ENCODE measurements around the gene A3GALT2. TPM values are rescaled to one million over a fixed set of nuclear protein-coding genes. Genes with fewer than 3 reads are reported as not detected.

A3GALT2 gene
- total and polyA plus RNA-seq, 9 of the 15 experiments (the other 6 are each of a cell fraction or from before 2014, with no cell fraction given) = not detected

DNA sequence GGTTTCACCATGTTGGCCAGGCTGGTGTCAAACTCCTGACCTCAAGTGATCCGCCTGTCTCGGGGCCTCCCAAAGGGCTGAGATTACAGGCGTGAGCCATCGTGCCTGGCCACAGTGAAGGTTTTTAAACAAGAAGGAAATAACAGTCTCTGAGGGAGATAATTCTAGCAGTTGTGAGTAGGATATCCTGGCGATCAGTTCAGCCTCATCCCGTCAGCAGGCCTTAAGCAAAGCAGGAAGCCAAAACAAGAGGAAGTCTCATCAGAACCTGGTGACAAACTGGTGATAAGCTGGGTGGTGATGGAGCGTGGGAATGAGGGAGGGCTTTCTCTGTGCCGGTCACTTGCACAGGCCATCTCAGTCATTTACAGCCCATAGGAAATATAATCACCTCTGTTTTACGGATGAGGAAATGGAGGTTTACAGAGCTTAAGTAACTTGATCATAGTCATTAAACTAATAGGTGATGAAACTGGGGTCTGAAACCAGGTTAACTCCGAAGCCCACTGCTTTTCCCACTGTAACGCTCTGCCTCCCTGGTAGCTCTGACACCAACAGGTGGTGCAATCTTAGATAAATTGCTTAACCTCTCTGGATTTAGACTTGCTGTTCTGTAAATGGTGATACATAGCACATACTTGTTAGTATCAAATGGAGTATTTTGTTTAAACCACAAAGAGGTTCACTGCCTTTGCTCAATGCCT, 40.8 kb upstream of the A3GALT2 start:
- no TSS peak for BruUV-seq (replicated peaks)
- no peak overlapping the region for H3K9ac ChIP-seq (ENCODE audit: insufficient read depth in 1 of 2, low read depth in 2 of 2, low read length in 2 of 2)
- 15% methylated on average over 11 of the region's 11 CpGs for WGBS (ENCODE audit: insufficient coverage, low coverage, missing lambda C conversion rate)
- in situ Hi-C loops (cut with MboI) (no loop called here), intact Hi-C loops (cut with micrococcal nuclease) (loop anchor here (10.0 kb wide), 1 partner anchor 227 kb away; no protein-coding TSS in a partner anchor)
- ATAC-seq (peak; percentile 89), DNase-seq (ENCODE audit: extremely low read depth in 1 of 4, low spot score in 3 of 4) (peak in 2 of 4 experiments; percentile 68 to 78), FAIRE-seq (peak; percentile 85)
- H3K9me3 ChIP-seq (replicated peaks; ENCODE audit: control insufficient read depth, insufficient read depth, low read depth, low read length) = no peaks in the 10 kb centered on the region
- H3K4me2 ChIP-seq (ENCODE audit: insufficient read depth, low read length) = no peak overlapping the region
- peaks cover 14% of the 10 kb centered on the region for H4K20me1 ChIP-seq (replicated peaks; ENCODE audit: control insufficient read depth, insufficient read depth, low read length)
- no peak overlapping the region for H3K27ac ChIP-seq (ENCODE audit: extremely low read depth, low read depth, low read length)
- ChIA-PET CTCF (ENCODE audit: low intra/inter-chr PET ratio) (interaction anchor here (0.5 kb wide), 1 partner anchor 223 kb away, joined by 3 read pairs; no protein-coding TSS in a partner anchor), POLR2A (interaction anchor here (0.8 to 2.2 kb wide), 4 partner anchors 10 to 23 kb away, joined by 3 to 6 read pairs (median 4); no protein-coding TSS in a partner anchor)
- H2AFZ ChIP-seq (ENCODE audit: low read depth, low read length) = no peak overlapping the region
- H3K36me3 ChIP-seq (ENCODE audit: control insufficient read depth, insufficient read depth, low read length) = no peaks in the 10 kb centered on the region
- H3K27me3 ChIP-seq (ENCODE audit: control insufficient read depth in 2 of 2, insufficient read depth in 2 of 2, low read length in 2 of 2) = no peaks in the 10 kb centered on the region
- no peak overlapping the region for H3K4me3 ChIP-seq
- H3K4me1 ChIP-seq (replicated peaks in 1 of 2; ENCODE audit: control insufficient read depth in 2 of 2, insufficient read depth in 2 of 2, low read length in 2 of 2) = peaks cover 0 to 19% of the 10 kb centered on the region in 2 experiments; a peak in 4 of 5 replicates
- H3K9me1 ChIP-seq (ENCODE audit: control insufficient read depth, insufficient read depth, low read length) = no peaks in the 10 kb centered on the region
- H3K79me2 ChIP-seq (ENCODE audit: control insufficient read depth, insufficient read depth, low read length) = no peaks in the 10 kb centered on the region
- TF ChIP-seq, protein P1, sequence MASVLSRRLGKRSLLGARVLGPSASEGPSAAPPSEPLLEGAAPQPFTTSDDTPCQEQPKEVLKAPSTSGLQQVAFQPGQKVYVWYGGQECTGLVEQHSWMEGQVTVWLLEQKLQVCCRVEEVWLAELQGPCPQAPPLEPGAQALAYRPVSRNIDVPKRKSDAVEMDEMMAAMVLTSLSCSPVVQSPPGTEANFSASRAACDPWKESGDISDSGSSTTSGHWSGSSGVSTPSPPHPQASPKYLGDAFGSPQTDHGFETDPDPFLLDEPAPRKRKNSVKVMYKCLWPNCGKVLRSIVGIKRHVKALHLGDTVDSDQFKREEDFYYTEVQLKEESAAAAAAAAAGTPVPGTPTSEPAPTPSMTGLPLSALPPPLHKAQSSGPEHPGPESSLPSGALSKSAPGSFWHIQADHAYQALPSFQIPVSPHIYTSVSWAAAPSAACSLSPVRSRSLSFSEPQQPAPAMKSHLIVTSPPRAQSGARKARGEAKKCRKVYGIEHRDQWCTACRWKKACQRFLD (CRISPR knock-in tag; IDR thresholded peaks at IDR 0.05) = 0 out of 2 replicates have a peak, but pooled peaks have one; percentile 22
- TF ChIP-seq, protein P2, sequence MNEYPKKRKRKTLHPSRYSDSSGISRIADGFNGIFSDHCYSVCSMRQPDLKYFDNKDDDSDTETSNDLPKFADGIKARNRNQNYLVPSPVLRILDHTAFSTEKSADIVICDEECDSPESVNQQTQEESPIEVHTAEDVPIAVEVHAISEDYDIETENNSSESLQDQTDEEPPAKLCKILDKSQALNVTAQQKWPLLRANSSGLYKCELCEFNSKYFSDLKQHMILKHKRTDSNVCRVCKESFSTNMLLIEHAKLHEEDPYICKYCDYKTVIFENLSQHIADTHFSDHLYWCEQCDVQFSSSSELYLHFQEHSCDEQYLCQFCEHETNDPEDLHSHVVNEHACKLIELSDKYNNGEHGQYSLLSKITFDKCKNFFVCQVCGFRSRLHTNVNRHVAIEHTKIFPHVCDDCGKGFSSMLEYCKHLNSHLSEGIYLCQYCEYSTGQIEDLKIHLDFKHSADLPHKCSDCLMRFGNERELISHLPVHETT (CRISPR knock-in tag; conservative IDR thresholded peaks at IDR 0.05 in 1 of 2, IDR thresholded peaks at IDR 0.05 in 1 of 2) = 0 out of 4 replicates have a peak, but pooled peaks of 1 of the 2 experiments have one; percentile 53
- TF ChIP-seq FOXK2 (conservative IDR thresholded peaks at IDR 0.05 in 1 of 2, IDR thresholded peaks at IDR 0.05 in 1 of 2; ENCODE audit: low read depth in 2 of 2) (peak in 1 of 2 experiments; percentile 41; a peak in 1 of 4 replicates), CHD4 (IDR thresholded peaks at IDR 0.05; ENCODE audit: insufficient read depth, insufficient replicate concordance, low read depth, low read length, poor library complexity, severe bottlenecking) (no peak), TCF3 (CRISPR knock-in tag; IDR thresholded peaks at IDR 0.05) (peak; percentile 75), TEAD4 (IDR thresholded peaks at IDR 0.05; ENCODE audit: low read length) (peak; percentile 40; the same call in 1 of the 2 replicates), TEAD4 (CRISPR knock-in tag; IDR thresholded peaks at IDR 0.05; ENCODE audit: borderline replicate concordance) (no peak), ZKSCAN8 (CRISPR knock-in tag; IDR thresholded peaks at IDR 0.05) (no peak), GABPA (tag; conservative IDR thresholded peaks at IDR 0.05; ENCODE audit: low read depth) (peak; percentile 72), ARID1B (IDR thresholded peaks at IDR 0.05) (peak; percentile 78), JUND (IDR thresholded peaks at IDR 0.05; ENCODE audit: borderline replicate concordance, low read depth, low read length) (peak; percentile 60; the same call in 1 of the 2 replicates), JUND (tag; IDR thresholded peaks at IDR 0.05; ENCODE audit: borderline replicate concordance, low read depth, low read length) (peak; percentile 74; the same call in 1 of the 3 replicates)
- TF ChIP-seq, protein P3, sequence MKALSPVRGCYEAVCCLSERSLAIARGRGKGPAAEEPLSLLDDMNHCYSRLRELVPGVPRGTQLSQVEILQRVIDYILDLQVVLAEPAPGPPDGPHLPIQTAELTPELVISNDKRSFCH (CRISPR knock-in tag; IDR thresholded peaks at IDR 0.05) = no peak
- TF ChIP-seq, protein P3 (tag; IDR thresholded peaks at IDR 0.05) = no peak
- TF ChIP-seq, protein P4, sequence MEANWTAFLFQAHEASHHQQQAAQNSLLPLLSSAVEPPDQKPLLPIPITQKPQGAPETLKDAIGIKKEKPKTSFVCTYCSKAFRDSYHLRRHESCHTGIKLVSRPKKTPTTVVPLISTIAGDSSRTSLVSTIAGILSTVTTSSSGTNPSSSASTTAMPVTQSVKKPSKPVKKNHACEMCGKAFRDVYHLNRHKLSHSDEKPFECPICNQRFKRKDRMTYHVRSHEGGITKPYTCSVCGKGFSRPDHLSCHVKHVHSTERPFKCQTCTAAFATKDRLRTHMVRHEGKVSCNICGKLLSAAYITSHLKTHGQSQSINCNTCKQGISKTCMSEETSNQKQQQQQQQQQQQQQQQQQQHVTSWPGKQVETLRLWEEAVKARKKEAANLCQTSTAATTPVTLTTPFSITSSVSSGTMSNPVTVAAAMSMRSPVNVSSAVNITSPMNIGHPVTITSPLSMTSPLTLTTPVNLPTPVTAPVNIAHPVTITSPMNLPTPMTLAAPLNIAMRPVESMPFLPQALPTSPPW (CRISPR knock-in tag; IDR thresholded peaks at IDR 0.05) = peak; percentile 64; the same call in 1 of the 2 replicates
